Neural progenitor cell (in vitro differentiated cells): ENCODE data around the gene ARHGAP26. TPM values are rescaled to one million over a fixed set of nuclear protein-coding genes. Genes with fewer than 3 reads are reported as not detected.

Source experiments
- DNase-seq: peaks from one replicate; pipeline ENCODE4 v3.0.0-alpha.2; 2016; ENCODE audit warnings: low spot score
- H2AFZ ChIP-seq: fragments of 200-600 bp; sonication (generic); replicated peaks from 2 replicates; pipeline ENCODE4 v1.6.1; 2016; ENCODE audit warnings: antibody characterized with exemption
- H3F3A ChIP-seq: fragments of 200-600 bp; sonication (generic); 2 replicates; pipeline ENCODE4 v1.6.1; 2016; ENCODE audit warnings: antibody characterized with exemption, low read depth
- H3K27ac ChIP-seq: fragments of 200-600 bp; sonication (generic); 2 replicates; pipeline ENCODE4 v1.5.1; 2016; ENCODE audit warnings: mild to moderate bottlenecking
- H3K27me3 ChIP-seq: fragments of 200-600 bp; sonication (generic); 2 replicates; pipeline ENCODE4 v1.6.1; 2016; ENCODE audit warnings: mild to moderate bottlenecking, moderate library complexity
- H3K36me3 ChIP-seq: fragments of 200-600 bp; sonication (generic); 2 replicates; pipeline ENCODE4 v1.5.1; 2016
- H3K4me1 ChIP-seq: fragments of 200-600 bp; sonication (generic); 2 replicates; pipeline ENCODE4 v1.6.1; 2016; ENCODE audit warnings: mixed run types
- H3K4me2 ChIP-seq: fragments of 200-600 bp; sonication (generic); 2 replicates; pipeline ENCODE4 v1.6.1; 2016
- H3K4me3 ChIP-seq: fragments of 200-600 bp; sonication (generic); 2 replicates; pipeline ENCODE4 v1.5.1; 2016
- H3K79me2 ChIP-seq: fragments of 200-600 bp; sonication (generic); 2 replicates; pipeline ENCODE4 v1.6.1; 2016; ENCODE audit warnings: low read depth
- H3K9ac ChIP-seq: fragments of 200-600 bp; sonication (generic); 2 replicates; pipeline ENCODE4 v1.6.1; 2016
- H3K9me3 ChIP-seq: fragments of 200-600 bp; sonication (generic); 2 replicates; pipeline ENCODE4 v1.5.1; 2016; ENCODE audit warnings: low read depth
- H4K20me1 ChIP-seq: fragments of 200-600 bp; sonication (generic); 2 replicates; pipeline ENCODE4 v1.6.1; 2016; ENCODE audit warnings: low read depth
- H3K27ac Mint-ChIP-seq: 3 replicates; pipeline ENCODE4 v1.8.0; 2021; ENCODE audit warnings: mixed read lengths
- H3K27me3 Mint-ChIP-seq: 2 replicates; pipeline ENCODE4 v1.8.0; 2022; ENCODE audit warnings: low read depth, mild to moderate bottlenecking, inconsistent platforms, moderate library complexity, mixed read lengths; ENCODE audit not compliant: insufficient read depth
- H3K36me3 Mint-ChIP-seq: 3 replicates; pipeline ENCODE4 v1.8.0; 2021; ENCODE audit warnings: mixed read lengths
- H3K4me1 Mint-ChIP-seq: 3 replicates; pipeline ENCODE4 v1.8.0; 2021; ENCODE audit warnings: mixed read lengths
- H3K4me3 Mint-ChIP-seq: 3 replicates; pipeline ENCODE4 v1.8.0; 2021; ENCODE audit warnings: mild to moderate bottlenecking, moderate library complexity, mixed read lengths
- H3K9me3 Mint-ChIP-seq: 3 replicates; pipeline ENCODE4 v1.8.0; 2020; ENCODE audit warnings: mixed read lengths
- CTCF ChIP-seq: fragments of 200-600 bp; sonication (generic); IDR thresholded peaks from 2 replicates; pipeline ENCODE4 v1.5.1; 2017; ENCODE audit warnings: antibody characterized with exemption, mild to moderate bottlenecking
- EZH2 ChIP-seq: fragments of 200-600 bp; sonication (generic); IDR thresholded peaks from 2 replicates; pipeline ENCODE4 v1.6.1; 2017; ENCODE audit warnings: antibody characterized with exemption, mild to moderate bottlenecking, moderate library complexity
- EZH2phosphoT487 ChIP-seq: fragments of 200-600 bp; sonication (generic); IDR thresholded peaks from 2 replicates; pipeline ENCODE4 v1.6.1; 2017; ENCODE audit warnings: antibody characterized with exemption
- total RNA-seq: library from RNA; depleted of rRNA; stranded (reverse); fragments of >200 nt; gene quantifications from 2 replicates; pipeline ENCODE4 v1.2.3, GENCODE V29; 2015; ENCODE audit warnings: low replicate concordance

ARHGAP26 gene
- total RNA-seq, 1 donor from 2014 or later = 7.0 TPM

GRCh38 chr5:143101121-143101520, 330.9 kb downstream of the ARHGAP26 start:
- H2AFZ ChIP-seq = no peak overlapping the region
- H3K9ac ChIP-seq = no peak overlapping the region
- no peaks in the 10 kb centered on the region for H3K79me2 ChIP-seq
- peaks cover 15% of the 10 kb centered on the region for H3K4me1 Mint-ChIP-seq
- peaks cover 5% of the 10 kb centered on the region for H3K4me1 ChIP-seq
- no peak overlapping the region for H3K4me2 ChIP-seq
- no peaks in the 10 kb centered on the region for H3K36me3 ChIP-seq
- H3K9me3 ChIP-seq = no peaks in the 10 kb centered on the region
- H3K4me3 Mint-ChIP-seq = no peak overlapping the region
- no peaks in the 10 kb centered on the region for H4K20me1 ChIP-seq
- no peak overlapping the region for H3K27ac Mint-ChIP-seq
- H3K27me3 Mint-ChIP-seq = peaks cover 10% of the 10 kb centered on the region
- H3K36me3 Mint-ChIP-seq = no peaks in the 10 kb centered on the region
- no peaks in the 10 kb centered on the region for H3K9me3 Mint-ChIP-seq
- TF ChIP-seq EZH2phosphoT487 (no peak), CTCF (no peak), EZH2 (no peak)
- H3K27me3 ChIP-seq = no peaks in the 10 kb centered on the region
- no peaks in the 10 kb centered on the region for H3F3A ChIP-seq
- DNase-seq = no peak
- no peak overlapping the region for H3K4me3 ChIP-seq
- H3K27ac ChIP-seq = no peak overlapping the region

GRCh38 chr5:143101725-143102386, 331.7 kb downstream of the ARHGAP26 start:
- no peak overlapping the region for H2AFZ ChIP-seq
- no peaks in the 10 kb centered on the region for H3K36me3 Mint-ChIP-seq

GRCh38 chr5:143102411-143102810, 332.2 kb downstream of the ARHGAP26 start:
- no peak overlapping the region for H3K9ac ChIP-seq
- no peak overlapping the region for H3K4me3 Mint-ChIP-seq
- TF ChIP-seq EZH2 = no peak
- TF ChIP-seq CTCF = no peak
- no peak for TF ChIP-seq EZH2phosphoT487
- H3K79me2 ChIP-seq = no peaks in the 10 kb centered on the region
- no peak overlapping the region for H2AFZ ChIP-seq
- H3F3A ChIP-seq = no peaks in the 10 kb centered on the region
- H3K4me2 ChIP-seq = no peak overlapping the region
- H4K20me1 ChIP-seq = no peaks in the 10 kb centered on the region
- H3K27me3 ChIP-seq = no peaks in the 10 kb centered on the region
- H3K27me3 Mint-ChIP-seq = peaks cover 9% of the 10 kb centered on the region
- no peak overlapping the region for H3K27ac ChIP-seq
- no peak overlapping the region for H3K27ac Mint-ChIP-seq
- H3K9me3 Mint-ChIP-seq = no peaks in the 10 kb centered on the region
- H3K4me3 ChIP-seq = no peak overlapping the region
- H3K36me3 ChIP-seq = no peaks in the 10 kb centered on the region
- H3K4me1 Mint-ChIP-seq = peaks cover 15% of the 10 kb centered on the region
- DNase-seq = no peak
- H3K36me3 Mint-ChIP-seq = no peaks in the 10 kb centered on the region
- peaks cover 5% of the 10 kb centered on the region for H3K4me1 ChIP-seq
- no peaks in the 10 kb centered on the region for H3K9me3 ChIP-seq

More at GRCh38 chr5:143101725-143102386, 331.7 kb downstream of the ARHGAP26 start:
- no peaks in the 10 kb centered on the region for H3K36me3 ChIP-seq
- no peak for DNase-seq
- no peak overlapping the region for H3K4me2 ChIP-seq
- H3K4me1 ChIP-seq = peaks cover 5% of the 10 kb centered on the region
- no peaks in the 10 kb centered on the region for H4K20me1 ChIP-seq
- H3K4me1 Mint-ChIP-seq = peaks cover 15% of the 10 kb centered on the region
- H3K27me3 ChIP-seq = no peaks in the 10 kb centered on the region
- H3K9me3 Mint-ChIP-seq = no peaks in the 10 kb centered on the region
- peak overlapping the region; percentile 82 for H3K27ac Mint-ChIP-seq
- no peaks in the 10 kb centered on the region for H3K79me2 ChIP-seq
- no peak for TF ChIP-seq CTCF
- TF ChIP-seq EZH2 = no peak
- TF ChIP-seq EZH2phosphoT487 = no peak
- no peak overlapping the region for H3K9ac ChIP-seq
- no peak overlapping the region for H3K27ac ChIP-seq
- no peak overlapping the region for H3K4me3 ChIP-seq
- peaks cover 10% of the 10 kb centered on the region for H3K27me3 Mint-ChIP-seq
- H3K9me3 ChIP-seq = no peaks in the 10 kb centered on the region
- no peaks in the 10 kb centered on the region for H3F3A ChIP-seq
- H3K4me3 Mint-ChIP-seq = no peak overlapping the region
